HCT116 (cell line): ENCODE measurements around the gene SLC2A9. TPM values are rescaled to one million over a fixed set of nuclear protein-coding genes. Genes with fewer than 3 reads are reported as not detected.

ENCODE experiments used
- ATAC-seq: fragments of 200-7000 bp; cut with Tn5 transposase; 2 replicates; pipeline ENCODE4 v1.9.1; 2020; ENCODE audit warnings: mild to moderate bottlenecking, moderate library complexity
- BruUV-seq: library from RNA; stranded (reverse); fragments of 400-500 nt; replicated peaks from 2 replicates; lab custom pipeline; 2021; lab: Mats Ljungman, UMichigan
- CTCF ChIA-PET: fragments of 300-600 bp; sonication (Branson Sonifier 250); formaldehyde crosslinking; loops from one replicate; lab custom pipeline; 2021; ENCODE audit warnings: antibody characterized with exemption; lab: Charles Lee
- POLR2A ChIA-PET: fragments of 300-600, 350-600 bp; sonication (Branson Sonifier 250); formaldehyde crosslinking; loops from one replicate; lab custom pipeline; 2021; ENCODE audit warnings: antibody characterized with exemption; lab: Charles Lee
- RAD21 ChIA-PET, 2 experiments: fragments of 300-600 bp; sonication (Branson Sonifier 250); formaldehyde crosslinking; loops; one replicate each; lab custom pipeline; 2023; ENCODE audit warnings: low total read pairs in 2 of 2; ENCODE audit not compliant: uncharacterized antibody in 2 of 2, unreplicated experiment in 2 of 2, low non-redundant PET in 1 of 2; lab: Charles Lee
- DNase-seq: peaks from one replicate; pipeline ENCODE4 v3.0.0-alpha.2; 2010; ENCODE audit warnings: low read depth, low spot score
- H2AFZ ChIP-seq: fragments of 200-600 bp; shearing (Covaris generic), sonication (generic); 2 replicates; pipeline ENCODE4 v1.6.1; 2017; ENCODE audit warnings: low read depth, mixed run types, mixed read lengths, antibody characterized with exemption, low read length; ENCODE audit not compliant: poor library complexity, severe bottlenecking
- H3K27ac ChIP-seq: 2 replicates; pipeline ENCODE4 v1.5.1; 2012; ENCODE audit warnings: low read depth, low read length
- H3K27me3 ChIP-seq: fragments of 200-600 bp; sonication (generic); 2 replicates; pipeline ENCODE4 v1.6.1; 2016; ENCODE audit warnings: mixed run types, low read length, mixed read lengths; ENCODE audit not compliant: insufficient read depth
- H3K36me3 ChIP-seq, 2 experiments: fragments of 200-500 bp in 1 of 2; fragments of 200-600 bp in 1 of 2; sonication (Bioruptor generic) in 1 of 2; sonication (generic) in 1 of 2; 2 replicates each; pipeline versions ENCODE4 v1.5.1 to v1.6.1; 2014 to 2016; ENCODE audit warnings: low read length in 2 of 2, inconsistent platforms in 1 of 2, mixed read lengths in 1 of 2, mixed run types in 1 of 2; ENCODE audit not compliant: insufficient read depth in 2 of 2, control insufficient read depth in 1 of 2
- H3K4me1 ChIP-seq, 2 experiments: fragments of 200-600 bp in 1 of 2; sonication (generic) in 1 of 2; 2 replicates each; pipeline versions ENCODE4 v1.5.1 to v1.6.1; 2012 to 2017; ENCODE audit warnings: low read length in 2 of 2, inconsistent platforms in 1 of 2, mild to moderate bottlenecking in 1 of 2, mixed read lengths in 1 of 2, mixed run types in 1 of 2, moderate library complexity in 1 of 2; ENCODE audit not compliant: insufficient read depth in 2 of 2, control insufficient read depth in 1 of 2
- H3K4me2 ChIP-seq: fragments of 200-600 bp; sonication (generic); 2 replicates; pipeline ENCODE4 v1.6.1; 2017; ENCODE audit warnings: mixed run types, low read length, mixed read lengths
- H3K4me3 ChIP-seq, 2 experiments: fragments of 200-600 bp in 1 of 2; sonication (generic) in 1 of 2; replicated peaks in 1 of 2; 2 replicates each; pipeline ENCODE4 v1.5.1; 2011 to 2016; ENCODE audit warnings: low read length in 2 of 2, control low read depth in 1 of 2, low read depth in 1 of 2, mild to moderate bottlenecking in 1 of 2, mixed read lengths in 1 of 2, mixed run types in 1 of 2
- H3K79me2 ChIP-seq: fragments of 200-600 bp; sonication (generic); 2 replicates; pipeline ENCODE4 v1.6.1; 2017; ENCODE audit warnings: mild to moderate bottlenecking, mixed run types, low read length, moderate library complexity, mixed read lengths; ENCODE audit not compliant: insufficient read depth
- H3K9ac ChIP-seq: fragments of 200-600 bp; sonication (generic); 2 replicates; pipeline ENCODE4 v1.6.1; 2016; ENCODE audit warnings: low read length, mixed read lengths
- H3K9me2 ChIP-seq: fragments of 200-600 bp; sonication (generic), shearing (Covaris generic); 2 replicates; pipeline ENCODE4 v1.6.1; 2017; ENCODE audit warnings: mixed run types, mild to moderate bottlenecking, moderate library complexity; ENCODE audit not compliant: insufficient read depth
- H3K9me3 ChIP-seq, 2 experiments: fragments of 200-500 bp in 1 of 2; fragments of 200-600 bp in 1 of 2; sonication (Bioruptor generic) in 1 of 2; sonication (generic) in 1 of 2; 2 replicates each; pipeline ENCODE4 v1.6.1; 2014 to 2017; ENCODE audit warnings: low read length in 2 of 2, mixed read lengths in 2 of 2, inconsistent platforms in 1 of 2, low read depth in 1 of 2, mild to moderate bottlenecking in 1 of 2, mixed run types in 1 of 2, moderate library complexity in 1 of 2; ENCODE audit not compliant: control insufficient read depth in 1 of 2, insufficient read depth in 1 of 2
- H4K20me1 ChIP-seq: fragments of 200-600 bp; sonication (generic), shearing (Covaris generic); 2 replicates; pipeline ENCODE4 v1.6.1; 2017; ENCODE audit warnings: mixed run types, mild to moderate bottlenecking, moderate library complexity; ENCODE audit not compliant: insufficient read depth
- CBX3 ChIP-seq: IDR thresholded peaks from 2 replicates; pipeline ENCODE4 v1.6.1; 2012; ENCODE audit warnings: low read depth
- CEBPB ChIP-seq: IDR thresholded peaks from 2 replicates; pipeline ENCODE4 v1.6.1; 2012; ENCODE audit warnings: low read depth
- EGR1 ChIP-seq: IDR thresholded peaks from 2 replicates; pipeline ENCODE4 v1.6.1; 2012; ENCODE audit warnings: low read depth
- JUND ChIP-seq: IDR thresholded peaks from 2 replicates; pipeline ENCODE4 v1.6.1; 2012
- POLR2A ChIP-seq: IDR thresholded peaks from 2 replicates; pipeline ENCODE4 v1.7.0; 2011; ENCODE audit warnings: borderline replicate concordance; ENCODE audit not compliant: insufficient read depth, insufficient read length; ENCODE audit errors: extremely low read depth
- POLR2AphosphoS5 ChIP-seq: IDR thresholded peaks from 2 replicates; pipeline ENCODE4 v1.6.1; 2011; ENCODE audit warnings: mild to moderate bottlenecking, low read depth, low read length, moderate library complexity
- RAD21 ChIP-seq: IDR thresholded peaks from 2 replicates; pipeline ENCODE4 v1.6.1; 2012; ENCODE audit warnings: low read depth, mild to moderate bottlenecking
- SP1 ChIP-seq: IDR thresholded peaks from 2 replicates; pipeline ENCODE4 v1.6.1; 2012; ENCODE audit warnings: low read depth
- YY1 ChIP-seq: IDR thresholded peaks from 2 replicates; pipeline ENCODE4 v1.6.1; 2011; ENCODE audit warnings: low read length, low read depth, moderate library complexity, mild to moderate bottlenecking; ENCODE audit not compliant: insufficient replicate concordance; ENCODE audit errors: extremely low read depth
- ZFX ChIP-seq: fragments of 450-650 bp; IDR thresholded peaks from 2 replicates; pipeline ENCODE4 v1.6.1; 2017
- ZNF274 ChIP-seq: fragments of 200-500 bp; sonication (Bioruptor generic); IDR thresholded peaks from 2 replicates; pipeline ENCODE4 v1.6.1; 2014; ENCODE audit warnings: mild to moderate bottlenecking, low read depth, low read length, inconsistent platforms
- intact Hi-C: fragments of 100-400 bp; cut with micrococcal nuclease; formaldehyde crosslinking; loops from 2 replicates; pipeline ENCODE4 v1.10.0; 2022
- total RNA-seq: library from RNA; stranded (reverse); gene quantifications from one replicate; pipeline ENCODE4 v1.2.1, GENCODE V29; 2021; ENCODE audit not compliant: unreplicated experiment
- TF ChIP-seq, protein P1 (sequence below), 3 experiments: fragments of 200-600 bp in 1 of 3; sonication (generic) in 1 of 3; IDR thresholded peaks in 2 of 3; conservative IDR thresholded peaks in 1 of 3; 2 replicates each; pipeline ENCODE4 v1.5.1; 2012 to 2017; ENCODE audit warnings: low read depth in 2 of 3, low read length in 2 of 3, antibody characterized with exemption in 1 of 3, borderline replicate concordance in 1 of 3, control low read depth in 1 of 3, mild to moderate bottlenecking in 1 of 3, mixed read lengths in 1 of 3, mixed run types in 1 of 3, moderate library complexity in 1 of 3; ENCODE audit not compliant: insufficient read depth in 1 of 3
- TF ChIP-seq, protein P2 (sequence below): IDR thresholded peaks from 2 replicates; pipeline ENCODE4 v1.6.1; 2012
- TF ChIP-seq, protein P3 (sequence below): IDR thresholded peaks from 2 replicates; pipeline ENCODE4 v1.6.1; 2012; ENCODE audit warnings: low read depth
- TF ChIP-seq, protein P4 (sequence below): IDR thresholded peaks from 2 replicates; pipeline ENCODE4 v1.6.1; 2011; ENCODE audit warnings: mild to moderate bottlenecking, low read length, moderate library complexity; ENCODE audit not compliant: insufficient replicate concordance; ENCODE audit errors: extremely low read depth

Gene SLC2A9
- total RNA-seq, 1 experiment from 2014 or later: 2.2 TPM

DNA sequence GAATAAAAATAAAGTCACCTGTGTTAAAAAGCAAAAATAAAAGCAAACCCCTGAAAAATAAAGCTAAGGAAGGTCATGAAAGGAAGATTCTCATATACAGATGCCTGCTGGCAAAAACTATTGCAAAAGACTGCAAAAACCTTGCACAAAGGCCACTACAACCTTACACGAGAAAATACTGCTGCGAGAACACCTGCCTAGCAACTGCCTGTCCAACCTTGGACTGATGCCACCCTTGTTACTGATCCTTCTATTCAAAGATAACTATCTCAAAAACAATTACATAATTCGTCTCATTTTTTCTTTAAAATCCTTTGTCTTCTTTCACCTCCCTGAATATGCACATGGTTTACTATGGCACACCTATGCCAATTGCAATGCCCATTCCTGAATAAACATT is 49.6 kb downstream of the SLC2A9 start:
- BruUV-seq: no TSS peak
- H3K27me3 ChIP-seq: no peaks in the 10 kb centered on the region
- no peaks in the 10 kb centered on the region for H3K4me1 ChIP-seq
- CTCF ChIA-PET: no interaction called here
- H2AFZ ChIP-seq: no peak overlapping the region
- RAD21 ChIA-PET: no interaction called here
- no peak for TF ChIP-seq ZNF274
- no peak for TF ChIP-seq CBX3
- TF ChIP-seq POLR2AphosphoS5: no peak
- no peak for TF ChIP-seq CEBPB
- no peak for TF ChIP-seq EGR1
- TF ChIP-seq, protein P1, sequence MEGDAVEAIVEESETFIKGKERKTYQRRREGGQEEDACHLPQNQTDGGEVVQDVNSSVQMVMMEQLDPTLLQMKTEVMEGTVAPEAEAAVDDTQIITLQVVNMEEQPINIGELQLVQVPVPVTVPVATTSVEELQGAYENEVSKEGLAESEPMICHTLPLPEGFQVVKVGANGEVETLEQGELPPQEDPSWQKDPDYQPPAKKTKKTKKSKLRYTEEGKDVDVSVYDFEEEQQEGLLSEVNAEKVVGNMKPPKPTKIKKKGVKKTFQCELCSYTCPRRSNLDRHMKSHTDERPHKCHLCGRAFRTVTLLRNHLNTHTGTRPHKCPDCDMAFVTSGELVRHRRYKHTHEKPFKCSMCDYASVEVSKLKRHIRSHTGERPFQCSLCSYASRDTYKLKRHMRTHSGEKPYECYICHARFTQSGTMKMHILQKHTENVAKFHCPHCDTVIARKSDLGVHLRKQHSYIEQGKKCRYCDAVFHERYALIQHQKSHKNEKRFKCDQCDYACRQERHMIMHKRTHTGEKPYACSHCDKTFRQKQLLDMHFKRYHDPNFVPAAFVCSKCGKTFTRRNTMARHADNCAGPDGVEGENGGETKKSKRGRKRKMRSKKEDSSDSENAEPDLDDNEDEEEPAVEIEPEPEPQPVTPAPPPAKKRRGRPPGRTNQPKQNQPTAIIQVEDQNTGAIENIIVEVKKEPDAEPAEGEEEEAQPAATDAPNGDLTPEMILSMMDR (IDR thresholded peaks at IDR 0.05 in 2 of 3, conservative IDR thresholded peaks at IDR 0.05 in 1 of 3; ENCODE audit: borderline replicate concordance in 1 of 3, insufficient read depth in 1 of 3, low read depth in 2 of 3, low read length in 2 of 3): no peak
- TF ChIP-seq, protein P2, sequence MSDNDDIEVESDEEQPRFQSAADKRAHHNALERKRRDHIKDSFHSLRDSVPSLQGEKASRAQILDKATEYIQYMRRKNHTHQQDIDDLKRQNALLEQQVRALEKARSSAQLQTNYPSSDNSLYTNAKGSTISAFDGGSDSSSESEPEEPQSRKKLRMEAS: no peak
- TF ChIP-seq YY1: no peak
- TF ChIP-seq RAD21: no peak
- TF ChIP-seq ZFX: no peak
- TF ChIP-seq, protein P3, sequence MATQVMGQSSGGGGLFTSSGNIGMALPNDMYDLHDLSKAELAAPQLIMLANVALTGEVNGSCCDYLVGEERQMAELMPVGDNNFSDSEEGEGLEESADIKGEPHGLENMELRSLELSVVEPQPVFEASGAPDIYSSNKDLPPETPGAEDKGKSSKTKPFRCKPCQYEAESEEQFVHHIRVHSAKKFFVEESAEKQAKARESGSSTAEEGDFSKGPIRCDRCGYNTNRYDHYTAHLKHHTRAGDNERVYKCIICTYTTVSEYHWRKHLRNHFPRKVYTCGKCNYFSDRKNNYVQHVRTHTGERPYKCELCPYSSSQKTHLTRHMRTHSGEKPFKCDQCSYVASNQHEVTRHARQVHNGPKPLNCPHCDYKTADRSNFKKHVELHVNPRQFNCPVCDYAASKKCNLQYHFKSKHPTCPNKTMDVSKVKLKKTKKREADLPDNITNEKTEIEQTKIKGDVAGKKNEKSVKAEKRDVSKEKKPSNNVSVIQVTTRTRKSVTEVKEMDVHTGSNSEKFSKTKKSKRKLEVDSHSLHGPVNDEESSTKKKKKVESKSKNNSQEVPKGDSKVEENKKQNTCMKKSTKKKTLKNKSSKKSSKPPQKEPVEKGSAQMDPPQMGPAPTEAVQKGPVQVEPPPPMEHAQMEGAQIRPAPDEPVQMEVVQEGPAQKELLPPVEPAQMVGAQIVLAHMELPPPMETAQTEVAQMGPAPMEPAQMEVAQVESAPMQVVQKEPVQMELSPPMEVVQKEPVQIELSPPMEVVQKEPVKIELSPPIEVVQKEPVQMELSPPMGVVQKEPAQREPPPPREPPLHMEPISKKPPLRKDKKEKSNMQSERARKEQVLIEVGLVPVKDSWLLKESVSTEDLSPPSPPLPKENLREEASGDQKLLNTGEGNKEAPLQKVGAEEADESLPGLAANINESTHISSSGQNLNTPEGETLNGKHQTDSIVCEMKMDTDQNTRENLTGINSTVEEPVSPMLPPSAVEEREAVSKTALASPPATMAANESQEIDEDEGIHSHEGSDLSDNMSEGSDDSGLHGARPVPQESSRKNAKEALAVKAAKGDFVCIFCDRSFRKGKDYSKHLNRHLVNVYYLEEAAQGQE: no peak
- TF ChIP-seq POLR2A: no peak
- no peak for TF ChIP-seq JUND
- no peak for TF ChIP-seq SP1
- TF ChIP-seq, protein P4, sequence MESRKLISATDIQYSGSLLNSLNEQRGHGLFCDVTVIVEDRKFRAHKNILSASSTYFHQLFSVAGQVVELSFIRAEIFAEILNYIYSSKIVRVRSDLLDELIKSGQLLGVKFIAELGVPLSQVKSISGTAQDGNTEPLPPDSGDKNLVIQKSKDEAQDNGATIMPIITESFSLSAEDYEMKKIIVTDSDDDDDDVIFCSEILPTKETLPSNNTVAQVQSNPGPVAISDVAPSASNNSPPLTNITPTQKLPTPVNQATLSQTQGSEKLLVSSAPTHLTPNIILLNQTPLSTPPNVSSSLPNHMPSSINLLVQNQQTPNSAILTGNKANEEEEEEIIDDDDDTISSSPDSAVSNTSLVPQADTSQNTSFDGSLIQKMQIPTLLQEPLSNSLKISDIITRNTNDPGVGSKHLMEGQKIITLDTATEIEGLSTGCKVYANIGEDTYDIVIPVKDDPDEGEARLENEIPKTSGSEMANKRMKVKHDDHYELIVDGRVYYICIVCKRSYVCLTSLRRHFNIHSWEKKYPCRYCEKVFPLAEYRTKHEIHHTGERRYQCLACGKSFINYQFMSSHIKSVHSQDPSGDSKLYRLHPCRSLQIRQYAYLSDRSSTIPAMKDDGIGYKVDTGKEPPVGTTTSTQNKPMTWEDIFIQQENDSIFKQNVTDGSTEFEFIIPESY: no peak
- no peak overlapping the region for H3K27ac ChIP-seq
- no peak for DNase-seq
- H3K36me3 ChIP-seq: no peaks in the 10 kb centered on the region
- no peaks in the 10 kb centered on the region for H3K79me2 ChIP-seq
- no peaks in the 10 kb centered on the region for H4K20me1 ChIP-seq
- H3K9me3 ChIP-seq: no peaks in the 10 kb centered on the region
- intact Hi-C loops: no loop called here
- no peak for ATAC-seq
- H3K4me2 ChIP-seq: no peak overlapping the region
- POLR2A ChIA-PET: no interaction called here
- no peaks in the 10 kb centered on the region; the same call in 1 of the 2 replicates for H3K9me2 ChIP-seq
- no peak overlapping the region for H3K4me3 ChIP-seq
- H3K9ac ChIP-seq: no peak overlapping the region
